HG03060 (cell line): ENCODE data around the gene SLC44A5.
"Not testable (repeated sequence)": the region's sequence is repeated elsewhere in the genome, so short reads cannot be mapped to it uniquely, and the experiment has no call there.

Experiments used
- ATAC-seq: cut with Tn5 transposase; IDR thresholded peaks from one replicate; pipeline ENCODE4 v1.9.1; 2021; ENCODE audit warnings: low read depth, moderate number of reproducible peaks; ENCODE audit not compliant: unreplicated experiment

The SLC44A5 gene

DNA sequence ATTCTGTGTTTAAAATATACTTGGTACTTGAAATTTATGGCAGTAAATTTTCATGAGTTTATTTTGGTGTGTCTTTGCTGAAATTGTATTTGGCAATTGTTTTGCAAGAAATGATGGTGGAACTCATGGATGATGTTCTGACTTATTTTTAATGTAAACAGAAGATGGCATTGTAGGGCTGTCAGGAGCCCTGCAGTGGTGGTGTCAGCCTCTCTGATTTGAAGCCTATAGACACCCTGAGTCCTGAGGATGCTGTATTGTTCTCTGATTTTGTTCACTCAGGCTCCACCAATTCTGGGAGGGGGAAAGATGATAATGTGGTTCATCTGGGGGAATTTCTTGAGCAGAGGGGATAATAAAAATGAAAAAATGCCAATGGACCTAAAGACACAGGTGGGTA is 396.9 kb downstream of the SLC44A5 start:
- ATAC-seq: no peak

DNA sequence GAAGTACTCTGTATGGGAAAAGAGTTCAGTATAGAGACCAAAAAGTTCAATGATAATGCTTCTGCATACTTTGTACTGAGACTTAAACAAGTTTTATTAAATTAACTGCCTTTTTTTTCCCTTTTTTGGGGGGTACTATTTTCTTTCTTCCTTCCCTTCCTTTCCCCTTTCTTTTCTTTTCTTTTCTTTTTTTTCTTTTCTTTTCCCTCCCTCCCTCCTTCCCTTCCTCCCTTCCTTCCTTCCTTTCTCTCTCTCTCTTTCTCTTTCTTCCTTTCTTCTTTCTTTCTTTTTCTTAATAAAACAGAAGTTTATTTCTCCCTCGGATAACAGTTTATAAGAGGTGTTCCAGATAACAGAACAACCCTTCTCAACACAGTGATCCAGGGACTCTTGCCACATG is 399.3 kb downstream of the SLC44A5 start:
- ATAC-seq: no peak

DNA sequence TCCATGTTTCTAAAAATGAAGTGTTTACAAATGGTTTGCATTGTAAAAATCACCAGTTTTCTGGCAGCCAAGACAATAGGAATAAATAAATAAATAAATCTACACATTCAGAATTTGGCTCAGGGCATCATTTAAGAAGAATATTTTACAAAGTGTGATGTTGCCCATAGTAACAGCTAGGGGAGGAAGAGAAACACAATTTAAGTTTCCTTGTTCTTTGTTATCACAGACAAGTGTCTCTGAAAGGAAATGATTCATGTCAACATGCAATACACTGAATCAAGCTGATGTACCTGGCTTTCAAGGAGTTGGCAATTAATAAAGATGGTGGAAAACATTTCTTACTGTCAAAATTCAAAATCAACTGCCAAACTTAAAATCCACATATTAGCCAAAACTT is 402.1 kb downstream of the SLC44A5 start:
- ATAC-seq: no peak

DNA sequence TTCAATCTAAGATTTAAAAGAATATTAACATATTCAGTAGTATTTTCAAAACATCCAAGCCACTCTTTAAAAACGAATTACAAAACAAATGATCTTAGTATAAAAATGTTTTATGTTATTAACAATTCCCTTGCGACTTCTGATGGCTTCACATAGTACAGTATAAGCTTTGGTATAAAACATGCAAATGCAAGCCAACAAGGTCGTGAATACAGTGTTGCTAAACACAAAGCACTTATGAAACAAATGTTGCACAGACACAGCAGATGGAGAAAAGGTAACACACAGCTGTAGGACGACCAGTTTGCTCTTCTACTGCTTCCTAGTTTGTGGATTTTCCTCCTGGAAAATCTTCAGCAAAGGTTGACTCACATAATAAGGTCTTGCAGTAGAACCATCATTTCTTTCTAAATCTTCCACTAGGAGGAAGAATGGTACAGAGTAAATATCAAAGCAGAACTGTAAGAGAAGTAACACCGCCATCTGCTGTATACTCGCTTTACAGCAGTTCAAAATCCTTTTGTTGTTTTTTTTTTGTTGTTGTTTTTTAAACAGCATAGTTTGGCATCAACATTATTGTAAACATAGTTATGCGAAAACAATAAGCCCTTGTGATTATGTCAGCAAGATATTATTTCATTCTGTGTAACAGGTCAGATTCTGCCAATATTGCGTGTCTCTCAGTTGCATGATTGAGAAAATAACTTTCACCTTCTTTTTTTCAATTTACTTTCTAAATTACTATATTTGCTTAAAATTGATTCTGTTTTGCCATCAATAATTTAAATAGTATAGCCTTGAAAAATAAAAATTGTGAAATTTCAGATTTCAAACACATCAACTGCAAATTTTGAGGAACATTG is 407.3 kb downstream of the SLC44A5 start:
- peak; percentile 79 for ATAC-seq

DNA sequence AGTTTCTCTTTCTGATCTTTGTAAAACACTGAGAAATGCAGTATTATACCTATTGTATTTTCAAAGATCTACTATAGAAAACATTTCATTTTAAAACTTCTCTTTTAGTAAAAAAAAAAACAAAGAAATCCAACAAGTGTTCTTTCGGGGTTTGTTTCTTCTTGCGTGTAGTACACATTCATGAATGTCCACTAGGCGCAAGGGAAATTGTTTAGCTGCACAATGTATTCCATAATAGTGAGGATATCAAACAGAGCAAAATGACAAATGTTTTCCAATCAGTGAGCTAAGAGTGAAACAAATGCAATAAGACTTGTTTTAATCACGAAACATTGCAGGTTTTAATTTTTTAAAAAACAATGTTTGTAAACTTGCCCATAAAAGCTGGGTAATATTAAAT is 408.2 kb downstream of the SLC44A5 start:
- ATAC-seq: no peak

DNA sequence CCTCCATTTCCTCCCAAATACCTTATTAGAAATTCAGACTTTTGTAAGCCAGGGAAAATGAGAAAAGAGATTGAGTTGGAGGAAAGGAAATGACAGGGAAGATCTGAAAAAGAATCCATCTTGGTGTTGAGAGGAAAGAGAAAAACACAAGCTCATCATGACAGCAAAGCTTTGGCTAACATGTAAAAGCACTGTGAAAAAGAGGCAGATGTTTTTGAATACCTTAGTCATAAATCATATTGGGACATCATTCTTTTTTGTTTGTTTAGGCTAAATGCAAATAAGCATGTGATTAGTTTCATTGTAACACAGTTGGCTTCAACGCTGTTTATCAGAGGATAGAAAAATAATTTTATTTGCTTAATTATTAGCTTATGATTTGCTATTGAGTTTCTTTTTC is 412.2 kb downstream of the SLC44A5 start:
- ATAC-seq: no peak

DNA sequence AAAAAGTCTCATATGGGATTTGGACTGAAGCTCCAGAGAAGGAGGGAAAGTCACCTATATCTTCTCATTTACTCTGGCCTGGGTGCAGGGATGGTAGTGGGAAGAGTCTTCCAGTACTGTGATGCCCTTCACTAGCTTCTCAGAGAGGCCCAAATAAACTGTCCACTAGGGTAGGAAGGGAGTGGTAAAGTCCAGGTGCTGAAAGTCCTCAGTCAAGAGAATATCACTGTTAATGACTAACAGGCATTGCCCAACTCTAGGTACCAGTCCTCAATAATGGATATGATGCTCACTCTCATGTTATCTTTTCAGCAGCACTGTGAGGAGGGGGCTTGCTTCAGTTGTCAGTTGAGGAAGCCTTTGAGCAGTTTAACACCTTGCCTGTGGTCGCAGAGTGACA is 412.8 kb downstream of the SLC44A5 start:
- no peak for ATAC-seq

DNA sequence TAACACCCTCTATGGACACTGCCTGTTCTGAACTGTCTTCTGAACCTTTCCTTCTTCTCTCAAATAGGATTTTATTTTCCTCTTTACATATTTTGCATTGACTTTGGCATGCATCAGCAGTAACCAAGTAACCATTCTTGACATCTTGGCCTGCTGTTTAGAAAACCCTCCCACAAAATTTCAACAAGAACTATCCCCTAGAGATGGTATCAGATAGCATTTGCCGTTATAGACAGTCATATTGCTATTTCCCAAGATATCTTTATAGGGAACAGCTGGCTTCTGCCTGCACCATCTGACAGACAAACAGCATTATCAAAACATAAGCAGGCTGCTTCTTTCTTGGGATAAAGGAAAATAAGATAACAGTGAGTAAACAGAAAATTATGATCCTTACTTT is 422.0 kb downstream of the SLC44A5 start:
- no peak for ATAC-seq

DNA sequence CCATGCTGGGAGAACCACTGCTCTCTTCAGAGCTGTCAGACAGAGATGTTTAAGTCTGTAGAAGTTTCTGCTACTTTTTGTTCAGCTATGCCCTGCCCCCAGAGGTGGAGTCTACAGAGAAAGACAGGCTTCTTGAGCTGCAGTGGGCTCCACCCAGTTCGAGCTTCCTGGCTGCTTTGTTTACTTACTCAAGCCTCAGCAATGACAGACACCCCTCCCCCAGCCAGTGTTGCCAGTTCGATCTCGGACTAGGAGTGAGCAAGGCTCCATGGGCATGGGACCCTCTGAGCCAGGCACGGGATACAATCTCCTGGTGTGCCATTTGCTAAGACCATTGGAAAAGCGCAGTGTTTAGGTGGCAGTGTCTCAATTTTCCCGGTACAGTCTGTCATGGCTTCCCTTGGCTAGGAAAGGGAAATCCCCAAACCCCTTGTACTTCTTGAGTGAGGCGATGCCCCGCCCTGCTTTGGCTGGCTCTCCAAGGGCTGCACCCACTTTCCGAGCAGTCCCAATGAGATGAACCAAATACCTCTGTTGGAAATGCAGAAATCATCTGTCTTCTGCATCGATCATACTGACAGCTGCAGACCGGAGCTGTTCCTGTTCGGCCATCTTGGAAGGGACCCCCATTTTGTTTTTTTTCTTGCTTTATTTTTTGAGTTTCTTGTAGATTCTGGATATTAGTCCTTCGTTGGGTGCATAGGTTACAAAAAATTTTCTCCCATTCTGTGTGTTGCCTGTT is 429.5 kb downstream of the SLC44A5 start:
- ATAC-seq: not testable (repeated sequence)

DNA sequence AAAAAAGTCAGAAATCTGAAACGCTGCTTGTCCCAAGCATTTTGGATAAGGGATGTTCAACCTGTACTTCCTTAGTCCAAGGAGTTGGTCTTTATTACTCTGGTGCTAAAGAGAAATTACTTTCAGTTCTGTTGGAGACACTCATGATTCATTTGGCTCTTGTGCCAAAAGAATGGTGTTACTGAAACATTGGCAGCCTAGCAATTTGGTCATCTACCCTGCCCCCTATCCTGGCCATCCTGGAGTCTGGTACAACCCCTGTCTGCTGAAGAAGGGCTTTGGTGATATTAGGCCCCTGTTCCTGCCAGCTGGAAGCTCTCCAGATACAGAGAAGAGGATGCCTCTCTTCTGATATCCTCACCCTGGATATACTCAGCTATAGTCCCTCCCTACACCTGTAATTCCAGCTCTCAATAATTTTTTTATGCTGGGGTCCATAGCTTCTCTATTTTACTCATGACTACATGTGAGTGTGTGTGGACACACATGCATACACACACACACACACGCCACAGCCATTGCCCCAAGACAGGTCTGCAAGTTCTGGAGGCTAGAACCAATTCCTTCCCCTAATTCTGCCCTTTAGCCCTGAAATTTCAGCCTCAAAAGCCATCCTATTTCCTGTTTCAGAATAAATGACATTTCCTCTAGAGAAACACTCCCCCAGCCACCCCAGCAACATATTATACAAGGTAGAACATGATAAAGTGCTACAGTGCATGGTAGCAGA is 436.7 kb downstream of the SLC44A5 start:
- no peak for ATAC-seq

DNA sequence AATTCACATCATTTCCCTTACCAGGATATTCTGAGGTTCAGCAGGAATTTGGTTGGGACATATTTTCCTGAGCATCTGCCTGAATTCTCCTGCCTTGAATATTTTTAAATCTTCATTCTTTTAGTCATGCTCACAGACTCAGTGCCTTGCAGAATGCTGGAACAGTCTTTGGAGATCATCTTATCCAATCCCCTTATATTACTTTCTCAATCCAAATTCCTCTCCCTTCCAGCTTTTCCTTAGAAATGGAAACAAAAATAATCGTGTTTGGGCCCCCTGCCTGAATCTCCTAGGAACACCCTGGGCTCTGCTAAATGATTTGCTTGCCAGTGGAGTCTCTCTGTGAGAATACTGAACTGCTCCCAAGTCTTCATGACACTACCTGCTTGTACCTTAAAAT is 438.4 kb downstream of the SLC44A5 start:
- no peak for ATAC-seq

DNA sequence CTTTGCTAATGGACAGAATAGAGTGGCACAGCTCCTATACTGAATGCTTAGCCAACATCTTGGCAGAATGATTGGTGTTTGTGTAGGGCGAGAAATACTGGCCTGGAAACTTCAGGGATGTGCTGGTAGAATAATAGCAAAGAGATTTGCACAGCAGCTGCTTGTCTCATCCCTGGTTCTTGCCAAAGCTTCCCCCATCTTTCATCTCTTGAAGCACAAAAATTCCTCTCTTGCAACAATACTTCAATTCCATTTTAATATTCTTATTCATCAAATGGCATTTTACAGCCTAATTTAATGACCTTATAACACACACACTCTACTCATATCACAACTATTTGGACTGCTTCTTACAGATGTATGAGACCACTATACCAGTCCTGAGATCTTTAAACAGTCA is 439.0 kb downstream of the SLC44A5 start:
- no peak for ATAC-seq

DNA sequence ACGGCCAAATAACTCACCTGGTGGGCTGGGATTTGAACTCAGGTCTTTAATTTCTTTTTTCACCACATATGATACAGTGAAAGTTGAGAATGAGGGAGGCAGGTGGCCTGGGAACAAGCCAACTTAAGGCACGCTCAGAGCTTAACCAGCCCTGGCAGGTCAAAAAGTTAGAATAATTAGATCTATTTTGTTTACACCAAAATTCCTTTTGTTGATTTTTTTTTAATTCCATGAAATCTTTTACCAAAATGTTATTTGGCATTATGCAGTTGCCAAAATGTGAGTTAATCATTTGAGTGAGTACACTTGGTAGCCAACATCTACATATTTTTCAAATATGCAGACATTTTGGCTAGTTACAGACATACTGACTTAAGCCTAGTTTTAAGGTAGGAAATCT is 439.9 kb downstream of the SLC44A5 start:
- no peak for ATAC-seq

DNA sequence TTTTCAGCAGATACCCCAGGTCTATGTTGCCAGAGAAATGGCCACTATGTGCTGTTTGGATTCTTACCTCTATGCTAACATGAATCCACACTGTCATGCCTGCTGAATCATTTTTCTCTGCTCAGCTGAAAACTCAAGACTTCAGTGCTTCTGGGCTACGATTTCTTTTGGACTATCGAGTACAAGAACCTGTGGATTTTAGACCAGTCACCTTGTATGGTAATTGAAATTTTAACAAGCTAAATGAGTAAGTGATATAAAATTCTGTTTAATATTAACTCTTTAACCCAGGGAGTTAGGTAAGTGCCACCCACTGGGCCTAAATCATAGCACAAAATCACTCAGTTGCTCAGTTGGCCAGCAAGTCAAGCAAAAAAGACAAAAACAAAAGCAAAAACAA is 440.9 kb downstream of the SLC44A5 start:
- no peak for ATAC-seq

DNA sequence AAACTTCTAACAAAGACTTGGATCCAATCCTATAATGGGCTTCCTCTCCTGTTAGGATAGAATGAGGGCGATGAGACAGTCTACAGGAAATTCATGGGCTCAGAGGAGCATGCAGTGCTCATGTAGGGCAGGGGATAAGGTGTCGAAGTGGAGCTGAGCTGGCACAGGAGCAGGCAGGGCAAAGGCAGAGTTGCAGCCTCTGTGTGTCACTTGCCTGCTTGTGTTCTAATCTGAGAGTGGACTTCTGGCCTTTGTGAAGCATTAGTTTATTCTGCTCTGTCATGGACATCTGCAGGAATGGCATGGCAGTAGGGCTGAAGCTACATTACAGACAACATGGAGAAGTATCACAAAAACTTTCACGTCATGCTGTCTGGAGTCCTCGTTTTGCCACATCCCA is 444.1 kb downstream of the SLC44A5 start:
- no peak for ATAC-seq

DNA sequence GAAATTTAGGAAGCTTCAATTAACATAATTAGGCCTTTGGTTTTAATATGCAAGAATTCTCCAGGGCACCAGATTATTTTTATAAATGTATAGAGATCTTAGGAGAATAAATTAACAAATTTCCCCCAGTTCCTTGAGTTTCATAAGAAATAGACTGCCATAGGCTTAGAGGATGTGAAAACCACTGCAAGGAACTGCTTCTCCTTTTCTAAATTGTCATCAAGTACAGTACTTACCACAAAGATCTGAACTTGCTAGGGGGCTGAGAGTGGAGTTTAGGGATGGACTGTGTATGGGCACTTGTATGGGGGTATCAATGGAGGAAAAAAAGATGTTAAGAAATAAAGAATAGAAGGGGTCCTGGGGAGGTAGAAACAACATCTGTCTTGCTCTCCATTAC is 445.6 kb downstream of the SLC44A5 start:
- no peak for ATAC-seq

DNA sequence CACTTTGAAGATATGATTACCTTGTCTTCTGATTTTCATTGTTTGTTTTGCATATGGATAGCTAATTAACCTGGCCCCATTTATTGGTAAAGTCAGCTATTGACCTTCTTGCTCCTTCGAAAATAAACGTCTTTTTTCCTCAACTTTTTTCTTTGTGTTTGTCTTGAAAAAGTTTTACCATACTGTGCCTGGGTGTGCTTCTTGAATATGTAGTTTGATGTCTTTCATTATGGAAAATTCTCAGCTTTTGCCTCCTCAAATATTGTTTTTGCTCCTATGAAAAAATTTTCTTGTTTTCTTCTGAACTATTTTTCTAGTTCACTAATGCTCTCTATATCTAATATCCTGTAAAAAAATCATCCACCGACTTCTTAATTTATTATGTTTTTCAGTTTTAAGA is 451.8 kb downstream of the SLC44A5 start:
- ATAC-seq: no peak
